GM21390 (cell line): ENCODE data around the gene SGMS1.
A peak's percentile ranks its signal among the peaks of the same experiment; 100 is the strongest.
"Not testable (repeated sequence)": the region's sequence is repeated elsewhere in the genome, so short reads cannot be mapped to it uniquely, and the experiment has no call there.

Experiments used
- ATAC-seq: cut with Tn5 transposase; IDR thresholded peaks from one replicate; pipeline ENCODE4 v1.9.1; 2021; ENCODE audit not compliant: unreplicated experiment

Gene SGMS1

GRCh38 chr10:50431791-50432190, 192.0 kb downstream of the SGMS1 start:
- peak; percentile 87 for ATAC-seq

- no peak for ATAC-seq
Observed at GRCh38 chr10:50431133-50431532, 192.6 kb downstream of the SGMS1 start.

- peak; percentile 77 for ATAC-seq
Observed at GRCh38 chr10:50426485-50426884, 197.3 kb downstream of the SGMS1 start.

GRCh38 chr10:50425215-50425614, 198.5 kb downstream of the SGMS1 start:
- not testable (repeated sequence) for ATAC-seq

GRCh38 chr10:50423448-50423847, 200.3 kb downstream of the SGMS1 start:
- ATAC-seq, result no peak

- ATAC-seq, result no peak
Observed at GRCh38 chr10:50422259-50422658, 201.5 kb downstream of the SGMS1 start.

GRCh38 chr10:50421026-50421719, 202.6 kb downstream of the SGMS1 start:
- ATAC-seq, result peak; percentile 28

- ATAC-seq, result no peak
Observed at GRCh38 chr10:50420196-50420595, 203.6 kb downstream of the SGMS1 start.

GRCh38 chr10:50419756-50420155, 204.0 kb downstream of the SGMS1 start:
- ATAC-seq, result no peak

GRCh38 chr10:50419091-50419490, 204.7 kb downstream of the SGMS1 start:
- no peak for ATAC-seq

GRCh38 chr10:50417886-50418830, 205.6 kb downstream of the SGMS1 start:
- peak; percentile 77 for ATAC-seq

- no peak for ATAC-seq
Observed at GRCh38 chr10:50417486-50417885, 206.3 kb downstream of the SGMS1 start.

- no peak for ATAC-seq
Observed at GRCh38 chr10:50416881-50417280, 206.9 kb downstream of the SGMS1 start.

- no peak for ATAC-seq
Observed at GRCh38 chr10:50416181-50416824, 207.5 kb downstream of the SGMS1 start.

- no peak for ATAC-seq
Observed at GRCh38 chr10:50415292-50415691, 208.5 kb downstream of the SGMS1 start.

GRCh38 chr10:50410066-50410811, 213.5 kb downstream of the SGMS1 start:
- no peak for ATAC-seq

GRCh38 chr10:50407076-50407801, 216.5 kb downstream of the SGMS1 start:
- no peak for ATAC-seq

- no peak for ATAC-seq
Observed at GRCh38 chr10:50406457-50407070, 217.2 kb downstream of the SGMS1 start.

GRCh38 chr10:50405723-50406122, 218.0 kb downstream of the SGMS1 start:
- ATAC-seq, result no peak
